MM.1S (cell line): Measurements from ENCODE around the gene MSH4.

Experiments
- CTCF ChIP-seq: fragments of 300-600 bp; sonication (generic); IDR thresholded peaks from 2 replicates; pipeline ENCODE4 v1.5.1; 2016; ENCODE audit warnings: antibody characterized with exemption, low read length, mixed read lengths
- EZH2 ChIP-seq: fragments of 300-600 bp; sonication (generic); optimal IDR thresholded peaks from 2 replicates; pipeline ENCODE3; 2017; ENCODE audit warnings: low read depth, mild to moderate bottlenecking, antibody characterized with exemption, low read length, mixed read lengths

DNA sequence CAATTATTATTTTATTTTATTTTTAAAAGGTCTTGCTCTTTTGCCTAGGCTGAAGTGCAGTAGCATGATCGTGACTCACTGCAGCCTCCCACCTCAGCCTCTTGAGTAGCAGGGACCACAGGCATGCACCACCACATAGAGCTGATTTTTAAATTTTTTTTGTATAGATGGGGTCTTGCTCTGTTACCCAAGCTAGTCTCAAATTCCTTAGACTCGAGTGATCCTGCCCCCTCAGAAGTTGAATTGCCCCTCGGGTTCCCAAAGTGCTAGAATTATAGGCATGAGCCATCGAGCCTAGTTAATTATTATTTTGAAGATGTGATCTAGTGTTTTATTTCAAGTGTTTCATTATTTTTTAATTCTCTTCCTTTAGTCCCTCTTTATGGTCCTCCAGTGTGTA lies 12.2 kb downstream of the MSH4 start:
- TF ChIP-seq CTCF, result no peak
- no peak for TF ChIP-seq EZH2
